NOMO-1 treated with DMSO at 0.1 percent for 48 hours (cell line): Measurements from ENCODE around the gene PPARGC1A.

ENCODE experiments used
- DNase-seq: peaks from one replicate; lab custom pipeline; 2025; ENCODE audit not compliant: unreplicated experiment; lab: John Stamatoyannopoulos, UW

PPARGC1A gene, protein sequence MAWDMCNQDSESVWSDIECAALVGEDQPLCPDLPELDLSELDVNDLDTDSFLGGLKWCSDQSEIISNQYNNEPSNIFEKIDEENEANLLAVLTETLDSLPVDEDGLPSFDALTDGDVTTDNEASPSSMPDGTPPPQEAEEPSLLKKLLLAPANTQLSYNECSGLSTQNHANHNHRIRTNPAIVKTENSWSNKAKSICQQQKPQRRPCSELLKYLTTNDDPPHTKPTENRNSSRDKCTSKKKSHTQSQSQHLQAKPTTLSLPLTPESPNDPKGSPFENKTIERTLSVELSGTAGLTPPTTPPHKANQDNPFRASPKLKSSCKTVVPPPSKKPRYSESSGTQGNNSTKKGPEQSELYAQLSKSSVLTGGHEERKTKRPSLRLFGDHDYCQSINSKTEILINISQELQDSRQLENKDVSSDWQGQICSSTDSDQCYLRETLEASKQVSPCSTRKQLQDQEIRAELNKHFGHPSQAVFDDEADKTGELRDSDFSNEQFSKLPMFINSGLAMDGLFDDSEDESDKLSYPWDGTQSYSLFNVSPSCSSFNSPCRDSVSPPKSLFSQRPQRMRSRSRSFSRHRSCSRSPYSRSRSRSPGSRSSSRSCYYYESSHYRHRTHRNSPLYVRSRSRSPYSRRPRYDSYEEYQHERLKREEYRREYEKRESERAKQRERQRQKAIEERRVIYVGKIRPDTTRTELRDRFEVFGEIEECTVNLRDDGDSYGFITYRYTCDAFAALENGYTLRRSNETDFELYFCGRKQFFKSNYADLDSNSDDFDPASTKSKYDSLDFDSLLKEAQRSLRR

GRCh38 chr4:23889814-23890341 is at the start of gene PPARGC1A:
TSS of gene PPARGC1A (minus strand) at chr4:23890047. CDS start at chr4:23889957, 90 bp downstream.
- DNase-seq = peak; percentile 56

GRCh38 chr4:23938796-23939195 is 48.9 kb upstream of the PPARGC1A start:
- no peak for DNase-seq

DNA sequence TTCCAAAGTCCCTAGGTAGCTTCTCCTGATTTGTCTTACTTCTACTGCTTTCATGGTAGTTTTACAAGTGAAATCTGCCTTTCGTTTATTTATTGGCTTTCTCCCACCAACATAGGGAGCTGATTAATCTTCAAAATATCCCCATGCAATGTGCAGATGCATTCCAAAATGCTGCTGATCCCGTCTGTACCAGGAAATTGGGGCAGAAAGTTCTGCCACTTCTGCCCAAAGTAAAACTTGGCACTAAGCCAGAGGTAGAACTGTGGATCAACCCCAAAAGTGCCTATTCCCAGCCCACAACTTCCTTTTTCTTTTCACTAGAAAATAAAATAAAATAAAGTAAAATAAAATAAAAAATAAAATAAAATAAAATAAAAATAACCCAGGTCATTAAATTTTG is 47.3 kb upstream of the PPARGC1A start:
- no peak for DNase-seq

DNA sequence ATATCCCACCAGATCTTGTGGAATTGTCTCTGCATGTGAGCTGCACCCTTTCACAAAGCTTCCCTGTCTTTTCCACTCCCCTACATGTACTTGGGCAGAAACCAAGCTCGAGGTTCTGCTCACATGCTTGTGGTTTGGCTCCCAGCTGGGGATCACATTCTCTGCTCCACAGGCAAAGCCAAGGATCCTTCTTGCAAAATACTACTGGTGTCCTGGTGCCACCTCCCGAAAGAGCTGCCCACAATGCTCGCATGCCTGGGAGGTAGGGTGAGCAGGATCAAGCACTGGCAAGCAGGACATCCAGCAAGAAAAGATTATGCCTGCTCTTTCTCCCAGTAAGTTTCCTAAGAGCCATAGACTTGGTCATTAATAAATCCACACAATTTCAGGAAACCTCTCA is 45.1 kb upstream of the PPARGC1A start:
- no peak for DNase-seq

GRCh38 chr4:23934223-23934622 is 44.4 kb upstream of the PPARGC1A start:
- no peak for DNase-seq

- no peak for DNase-seq
These were observed 43.1 kb upstream of the PPARGC1A start for GRCh38 chr4:23932901-23933308.

- DNase-seq = no peak
These were observed 42.3 kb upstream of the PPARGC1A start for GRCh38 chr4:23932186-23932585.

DNA sequence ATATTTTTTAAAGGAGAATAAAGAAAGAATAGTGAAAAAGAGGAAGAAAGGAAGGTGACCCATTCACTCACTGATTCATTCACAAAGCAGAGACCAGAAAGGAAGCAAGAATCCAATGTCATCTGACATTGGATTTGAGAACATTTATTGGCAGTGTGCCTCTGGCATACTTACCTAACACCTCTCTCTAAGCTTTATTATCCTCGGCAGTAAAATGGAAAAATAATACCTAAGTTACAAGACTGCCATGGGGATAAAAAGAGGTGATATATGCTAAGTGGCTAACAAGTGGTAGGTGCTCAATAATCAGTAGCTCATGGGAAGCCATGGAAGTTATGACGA is 41.6 kb upstream of the PPARGC1A start:
- DNase-seq = no peak

DNA sequence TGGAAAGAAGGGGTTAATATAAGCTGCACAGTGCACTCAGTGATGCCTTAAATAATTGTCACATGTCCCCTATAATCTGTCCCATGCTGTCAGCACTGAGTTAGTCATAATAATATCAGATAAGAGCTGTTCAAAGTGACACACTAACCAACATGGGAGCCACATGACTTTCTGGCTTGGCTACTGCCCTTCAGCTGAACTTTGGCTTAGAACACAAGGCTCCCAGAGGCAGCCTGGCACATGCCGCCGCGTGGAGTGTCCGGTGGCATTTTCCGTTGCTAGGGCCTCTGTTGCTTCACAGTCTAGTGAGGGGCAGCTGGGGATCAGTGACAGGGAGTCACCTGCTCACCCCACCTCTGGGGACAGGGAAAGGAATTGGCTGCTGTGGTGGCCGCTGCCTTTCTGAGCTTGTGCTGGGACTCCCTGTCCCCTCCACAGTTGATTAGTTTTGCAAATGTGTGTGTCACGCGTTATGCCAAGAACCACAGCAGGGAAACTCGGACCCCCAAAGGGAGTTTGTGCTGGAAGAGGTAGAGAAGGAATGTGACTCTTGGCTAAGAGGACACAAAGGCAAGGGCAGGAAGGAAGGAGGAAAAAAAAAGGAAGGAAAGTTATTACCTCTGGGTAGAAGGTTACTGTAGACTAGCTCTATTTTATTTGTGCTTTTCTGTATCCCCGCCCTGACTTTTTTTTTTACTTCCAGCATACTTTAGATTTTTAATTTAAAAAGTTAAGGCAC is 41.1 kb upstream of the PPARGC1A start:
- no peak for DNase-seq

DNA sequence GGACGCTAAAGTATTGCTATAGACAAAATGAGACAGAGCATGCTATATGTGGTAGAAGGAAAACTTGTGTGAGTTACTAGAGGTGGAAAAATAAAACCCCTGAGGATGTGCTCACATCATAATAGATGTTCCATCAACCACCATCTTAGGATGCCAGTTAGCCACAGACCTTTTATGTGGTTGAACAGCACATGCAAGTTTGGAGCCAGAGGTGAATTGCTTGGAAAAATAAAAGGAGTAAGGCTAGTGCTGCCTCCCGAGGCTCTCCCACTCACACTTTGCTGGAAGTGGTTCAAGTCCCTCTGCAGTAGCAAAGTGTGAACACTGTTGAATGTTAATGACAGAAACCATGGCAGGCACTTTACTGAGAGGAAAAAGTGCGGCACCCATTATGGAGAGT is 39.4 kb upstream of the PPARGC1A start:
- no peak for DNase-seq

GRCh38 chr4:23924556-23924955 is 34.7 kb upstream of the PPARGC1A start:
- no peak for DNase-seq

DNA sequence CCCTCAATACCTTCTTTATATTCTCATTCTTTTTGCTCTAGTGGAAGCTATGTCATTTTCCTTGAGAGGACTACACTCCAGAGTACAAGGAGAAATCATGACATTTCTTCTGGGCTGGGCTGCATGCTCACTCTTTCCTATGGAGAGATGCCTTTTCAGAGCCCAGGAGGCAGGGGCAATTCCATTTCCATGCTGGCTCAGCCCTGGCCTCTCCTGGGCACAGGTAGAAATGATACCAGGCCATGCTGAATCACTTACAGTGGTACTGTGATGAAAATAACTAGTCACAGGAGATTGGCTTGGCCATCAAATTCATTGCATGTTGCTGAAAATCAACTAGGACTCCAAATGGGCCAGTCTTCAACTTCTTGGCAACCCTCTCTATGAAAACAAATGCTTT is 34.0 kb upstream of the PPARGC1A start:
- no peak for DNase-seq

GRCh38 chr4:23923141-23923540 is 33.3 kb upstream of the PPARGC1A start:
- no peak for DNase-seq

GRCh38 chr4:23922541-23923111 is 32.8 kb upstream of the PPARGC1A start:
- no peak for DNase-seq

DNA sequence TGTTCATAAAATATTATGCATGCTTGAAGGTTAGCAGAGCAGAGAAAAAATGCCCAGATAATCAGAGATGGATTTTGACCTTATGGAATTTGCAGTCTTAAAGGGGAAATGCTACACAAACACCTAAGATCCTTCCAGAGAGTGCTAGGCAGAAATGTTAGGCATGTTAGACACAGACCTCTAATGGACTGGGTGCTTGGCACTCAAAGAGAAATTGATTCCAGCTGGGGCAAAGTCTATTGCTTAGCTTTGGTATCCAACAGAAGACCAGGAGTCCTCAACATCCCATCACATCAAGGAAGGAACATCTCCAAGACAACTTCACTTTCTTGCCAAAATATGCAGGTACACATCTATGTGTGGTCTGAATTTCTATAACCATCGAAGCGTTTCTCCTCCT is 32.2 kb upstream of the PPARGC1A start:
- DNase-seq = no peak

GRCh38 chr4:23921447-23921845 is 31.6 kb upstream of the PPARGC1A start:
- no peak for DNase-seq

DNA sequence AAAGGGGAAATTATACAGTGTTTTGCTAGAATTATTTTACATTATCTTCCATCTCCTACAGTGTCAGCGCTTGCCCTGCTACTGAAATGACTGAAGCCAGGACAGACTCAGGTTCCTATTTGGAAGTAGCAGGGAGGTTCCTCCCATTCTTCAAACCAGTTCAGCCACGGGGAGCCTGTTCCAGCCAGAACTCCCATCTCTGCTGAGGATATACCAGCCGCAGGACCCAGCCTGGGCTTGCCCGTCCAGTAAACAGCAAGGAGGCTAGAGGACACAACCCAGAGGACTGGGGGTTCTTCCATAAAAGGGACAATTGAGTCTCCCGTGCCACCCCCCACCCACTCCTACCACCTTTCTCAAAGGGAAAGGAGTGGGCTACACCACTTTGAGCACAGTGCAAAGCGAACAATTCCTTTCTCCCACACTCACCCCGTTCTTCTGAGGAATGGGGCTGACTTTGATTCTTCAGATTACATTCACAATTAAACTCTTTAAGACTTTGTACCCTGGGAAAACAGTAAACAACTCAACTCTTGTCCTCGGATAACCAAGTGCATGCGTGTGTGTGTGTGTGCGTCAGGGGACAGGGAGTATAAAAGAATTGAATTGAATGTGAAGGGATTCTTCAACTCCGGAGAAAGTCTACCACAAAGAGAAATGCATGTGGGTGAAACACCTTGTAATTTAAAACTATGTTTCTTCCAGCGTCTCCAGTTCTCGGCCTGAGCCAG is 31.0 kb upstream of the PPARGC1A start:
- DNase-seq = no peak

DNA sequence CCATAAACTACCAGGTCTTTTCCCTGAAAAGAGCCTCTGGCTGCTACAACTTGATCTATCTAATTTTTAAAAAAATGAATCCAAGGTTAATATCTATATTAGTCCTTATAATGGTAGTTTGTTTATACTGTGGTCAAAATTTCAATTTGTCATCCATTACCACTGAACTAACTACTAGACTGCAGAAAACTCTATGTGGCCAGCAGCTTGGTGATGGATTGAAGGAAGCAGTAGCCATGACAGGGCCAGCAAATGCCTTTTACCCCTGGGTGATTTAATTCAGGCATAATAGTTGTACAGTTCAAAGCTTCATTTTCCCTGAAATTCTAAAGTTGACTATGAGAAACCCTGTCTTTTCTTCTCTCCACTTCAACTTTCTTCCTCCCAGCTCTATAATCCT is 30.4 kb upstream of the PPARGC1A start:
- no peak for DNase-seq

- DNase-seq = no peak
These were observed 26.4 kb upstream of the PPARGC1A start for GRCh38 chr4:23916282-23916681.

DNA sequence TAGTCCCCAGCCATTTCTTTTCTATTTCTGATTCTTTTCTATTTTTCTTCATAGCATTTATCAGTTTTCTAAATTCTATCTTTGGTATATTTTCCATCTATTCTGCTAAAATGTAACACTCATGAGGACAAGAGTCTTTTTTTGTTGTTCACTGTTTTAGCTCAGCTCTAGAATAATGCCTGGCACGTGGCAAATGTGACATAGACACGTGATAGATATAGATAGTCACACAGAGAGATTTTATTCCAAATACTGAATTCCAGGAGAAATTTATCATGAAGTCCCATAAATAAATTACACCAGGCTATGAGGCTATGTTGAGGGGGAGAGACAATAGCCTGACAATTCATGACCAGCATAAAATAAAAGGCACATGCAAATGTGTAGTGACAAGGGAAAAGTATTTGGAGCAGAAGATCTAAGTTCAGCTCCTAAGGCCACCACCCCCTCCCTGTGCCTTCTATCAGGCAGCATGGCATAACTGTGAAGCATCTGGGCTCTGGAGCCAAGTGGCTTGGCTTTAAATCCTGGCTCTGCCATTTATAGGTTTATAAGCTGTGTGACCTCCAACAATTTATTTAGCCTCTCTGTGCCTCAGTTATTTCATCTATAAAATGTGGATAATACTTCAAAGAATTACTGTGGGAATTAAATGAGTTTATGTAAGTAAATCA is 25.7 kb upstream of the PPARGC1A start:
- DNase-seq = no peak
